ENCODE data around the gene SPATA46.

SPATA46 gene

DNA sequence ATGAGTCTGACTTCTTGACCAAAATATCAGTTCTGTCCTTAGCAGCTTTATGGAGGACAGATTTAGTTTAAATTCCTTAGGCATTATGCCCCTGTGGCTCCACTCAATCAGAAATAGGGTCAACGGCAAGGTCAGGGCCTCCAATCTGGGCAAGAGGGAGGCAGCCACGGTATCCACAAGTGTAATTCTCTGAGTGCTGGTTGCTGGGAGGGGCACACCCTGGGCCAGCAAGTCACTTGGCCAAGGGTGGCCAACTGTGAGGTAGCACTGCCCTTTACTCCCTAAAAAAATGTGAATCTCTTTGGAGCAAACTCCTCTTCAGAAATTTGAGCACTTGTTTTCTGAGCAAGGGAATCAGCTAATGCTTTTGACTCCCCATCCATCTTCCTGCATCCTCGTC lies 12.8 kb downstream of the SPATA46 start:
- DNase-seq, result peak in 1 of 2 donors; percentile 29
- H3K36me3 ChIP-seq, result peaks cover 0 to 26% (median 0%) of the 10 kb centered on the region in 3 donors
- H3K9me3 ChIP-seq, result no peaks in the 10 kb centered on the region
- H3K27me3 ChIP-seq, result no peaks in the 10 kb centered on the region
- TF ChIP-seq, protein P1, sequence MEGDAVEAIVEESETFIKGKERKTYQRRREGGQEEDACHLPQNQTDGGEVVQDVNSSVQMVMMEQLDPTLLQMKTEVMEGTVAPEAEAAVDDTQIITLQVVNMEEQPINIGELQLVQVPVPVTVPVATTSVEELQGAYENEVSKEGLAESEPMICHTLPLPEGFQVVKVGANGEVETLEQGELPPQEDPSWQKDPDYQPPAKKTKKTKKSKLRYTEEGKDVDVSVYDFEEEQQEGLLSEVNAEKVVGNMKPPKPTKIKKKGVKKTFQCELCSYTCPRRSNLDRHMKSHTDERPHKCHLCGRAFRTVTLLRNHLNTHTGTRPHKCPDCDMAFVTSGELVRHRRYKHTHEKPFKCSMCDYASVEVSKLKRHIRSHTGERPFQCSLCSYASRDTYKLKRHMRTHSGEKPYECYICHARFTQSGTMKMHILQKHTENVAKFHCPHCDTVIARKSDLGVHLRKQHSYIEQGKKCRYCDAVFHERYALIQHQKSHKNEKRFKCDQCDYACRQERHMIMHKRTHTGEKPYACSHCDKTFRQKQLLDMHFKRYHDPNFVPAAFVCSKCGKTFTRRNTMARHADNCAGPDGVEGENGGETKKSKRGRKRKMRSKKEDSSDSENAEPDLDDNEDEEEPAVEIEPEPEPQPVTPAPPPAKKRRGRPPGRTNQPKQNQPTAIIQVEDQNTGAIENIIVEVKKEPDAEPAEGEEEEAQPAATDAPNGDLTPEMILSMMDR (IDR thresholded peaks at IDR 0.05), result no peak
- no peak overlapping the region for H3K4me3 ChIP-seq
- H3K27ac ChIP-seq, result no peak overlapping the region
- intact Hi-C loops (cut with DNase I; ENCODE audit: low total_unique reads), result no loop called here
- H3K4me1 ChIP-seq, result no peaks in the 10 kb centered on the region

DNA sequence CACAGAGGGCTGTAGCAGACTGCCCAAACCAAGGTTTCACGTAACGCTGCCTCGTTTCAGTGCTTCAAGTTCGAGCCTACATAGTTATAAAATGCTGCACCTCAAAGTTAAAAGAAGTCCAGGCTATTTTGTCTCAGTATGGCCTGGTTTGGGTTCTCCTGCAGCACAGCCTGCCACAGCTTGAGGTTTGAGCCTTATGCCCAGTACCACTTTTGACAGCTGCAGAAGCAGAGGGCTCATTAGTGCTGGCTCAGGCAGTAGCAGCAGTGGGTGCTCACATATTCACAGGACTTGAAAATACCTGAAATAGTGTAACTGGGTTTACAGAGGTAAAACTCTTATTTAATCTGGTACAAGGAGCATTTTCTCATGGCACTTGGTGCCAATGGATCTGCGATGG lies 15.3 kb downstream of the SPATA46 start:
- Histone ChIP-seq H3K36me3 (peaks cover 0 to 23% (median 7%) of the 10 kb centered on the region in 3 donors), H3K27me3 (no peaks in the 10 kb centered on the region), H3K27ac (no peak overlapping the region), H3K9me3 (no peaks in the 10 kb centered on the region), H3K4me1 (no peaks in the 10 kb centered on the region), H3K4me3 (no peak overlapping the region)
- no peak for DNase-seq
- TF ChIP-seq, protein P1 (IDR thresholded peaks at IDR 0.05), result no peak
- intact Hi-C loops (cut with DNase I; ENCODE audit: low total_unique reads), result no loop called here

DNA sequence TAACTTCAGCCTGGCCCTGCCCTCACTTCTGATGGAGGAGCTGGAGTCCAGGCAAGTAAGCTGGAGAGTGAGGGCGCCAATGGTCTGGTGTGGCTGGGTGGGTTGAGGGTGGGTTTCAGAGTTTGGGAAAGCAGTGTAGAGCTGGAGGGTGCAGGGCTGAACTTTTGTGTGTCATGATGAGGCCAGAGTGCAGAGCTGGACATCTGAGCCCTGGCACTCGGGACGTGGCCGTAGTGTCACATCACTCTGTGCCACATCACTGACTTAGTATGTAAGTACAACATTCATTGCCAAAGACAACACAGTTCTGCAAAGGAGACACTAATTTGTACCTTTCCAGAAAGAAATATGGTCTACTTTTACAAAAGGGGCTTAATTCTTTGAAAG lies 15.8 kb downstream of the SPATA46 start:
- Histone ChIP-seq H3K4me1 (no peaks in the 10 kb centered on the region), H3K36me3 (peaks cover 0 to 28% (median 7%) of the 10 kb centered on the region in 3 donors), H3K9me3 (no peaks in the 10 kb centered on the region), H3K27ac (no peak overlapping the region), H3K4me3 (no peak overlapping the region), H3K27me3 (no peaks in the 10 kb centered on the region)
- TF ChIP-seq, protein P1 (IDR thresholded peaks at IDR 0.05), result no peak
- intact Hi-C loops (cut with DNase I; ENCODE audit: low total_unique reads), result no loop called here
- no peak for DNase-seq

DNA sequence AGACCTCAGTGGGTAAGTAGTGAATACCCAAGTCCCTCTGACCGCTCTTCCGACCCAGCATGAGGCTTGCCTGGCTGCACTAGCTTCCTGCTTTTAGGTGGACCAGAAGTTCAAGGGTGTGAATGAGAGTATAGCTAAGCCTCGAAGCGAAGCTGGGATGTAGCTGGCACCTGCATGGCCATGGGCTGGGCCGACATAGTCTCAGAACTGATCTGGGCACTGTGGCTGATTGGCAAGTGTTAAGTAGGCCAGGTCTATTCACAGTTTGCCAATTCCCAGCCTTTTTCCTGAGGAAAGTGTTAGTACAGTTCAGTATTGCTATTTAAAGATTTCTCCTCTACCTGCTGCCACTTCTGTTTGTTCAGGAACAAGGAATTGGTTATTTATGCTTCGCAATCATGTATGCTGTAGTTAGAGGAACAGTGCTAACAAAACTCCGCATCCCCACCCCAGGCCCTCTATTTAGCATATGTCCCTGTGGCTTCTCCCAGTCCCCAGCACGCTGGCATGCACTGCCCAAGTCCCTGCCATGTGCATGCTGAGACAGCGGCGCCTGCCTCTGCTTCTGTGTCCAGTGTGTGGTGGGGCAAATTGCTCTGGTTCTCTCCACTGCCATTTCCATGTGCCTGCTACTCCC lies 16.3 kb downstream of the SPATA46 start:
- no peak overlapping the region for H3K27ac ChIP-seq
- intact Hi-C loops (cut with DNase I; ENCODE audit: low total_unique reads), result no loop called here
- TF ChIP-seq, protein P1 (IDR thresholded peaks at IDR 0.05), result no peak

DNA sequence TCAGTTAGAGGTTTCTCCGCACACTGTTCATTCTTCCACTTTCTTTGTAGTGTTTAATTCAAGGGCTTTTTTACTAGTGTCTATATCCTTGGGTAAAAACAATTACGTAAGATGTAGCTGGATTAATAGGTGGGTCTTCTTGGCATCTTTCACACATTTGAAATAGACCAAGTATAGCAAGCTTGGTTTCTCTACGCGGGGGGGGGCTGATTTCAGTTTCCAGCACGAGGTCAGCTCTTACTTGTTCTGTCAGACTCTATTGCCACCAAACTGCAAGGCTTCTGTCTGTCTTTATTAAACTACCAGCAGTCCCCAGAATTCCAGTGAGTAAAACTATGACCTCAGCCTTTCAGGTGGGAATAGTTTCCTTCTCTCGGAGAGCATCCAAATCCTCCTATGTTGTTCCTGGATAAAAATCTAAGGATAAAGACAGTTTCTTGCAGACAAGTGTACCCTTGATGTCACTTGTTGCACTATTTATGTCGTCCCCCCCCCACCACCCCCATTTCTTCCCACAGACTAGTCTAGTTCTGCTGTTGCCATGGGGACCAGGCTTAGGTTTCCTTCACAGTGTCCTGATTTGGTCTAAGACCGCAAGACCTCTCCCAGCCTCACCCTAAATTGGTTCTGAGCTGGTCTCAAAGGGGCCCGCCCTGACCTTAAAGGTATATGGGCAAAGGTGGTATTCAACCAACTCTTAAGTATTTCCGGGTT lies 17.0 kb downstream of the SPATA46 start:
- Histone ChIP-seq H3K4me1 (no peaks in the 10 kb centered on the region), H3K36me3 (peaks cover 0 to 34% (median 7%) of the 10 kb centered on the region in 3 donors), H3K9me3 (no peaks in the 10 kb centered on the region), H3K27ac (no peak overlapping the region), H3K4me3 (no peak overlapping the region), H3K27me3 (no peaks in the 10 kb centered on the region)
- TF ChIP-seq, protein P1 (IDR thresholded peaks at IDR 0.05), result no peak
- DNase-seq, result no peak
- intact Hi-C loops (cut with DNase I; ENCODE audit: low total_unique reads), result no loop called here

More for the DNA sequence above, 16.3 kb downstream of the SPATA46 start:
- H3K9me3 ChIP-seq, result no peaks in the 10 kb centered on the region
- H3K4me1 ChIP-seq, result no peaks in the 10 kb centered on the region
- peaks cover 0 to 32% (median 7%) of the 10 kb centered on the region in 3 donors for H3K36me3 ChIP-seq
- no peak overlapping the region for H3K4me3 ChIP-seq
- DNase-seq, result no peak
- no peaks in the 10 kb centered on the region for H3K27me3 ChIP-seq

Measured in tibial artery (tissue), 4 donors.